ENCODE data around the gene RPL21.
"Not testable (repeated sequence)": the region's sequence is repeated elsewhere in the genome, so short reads cannot be mapped to it uniquely, and the experiment has no call there.

RPL21 gene

DNA sequence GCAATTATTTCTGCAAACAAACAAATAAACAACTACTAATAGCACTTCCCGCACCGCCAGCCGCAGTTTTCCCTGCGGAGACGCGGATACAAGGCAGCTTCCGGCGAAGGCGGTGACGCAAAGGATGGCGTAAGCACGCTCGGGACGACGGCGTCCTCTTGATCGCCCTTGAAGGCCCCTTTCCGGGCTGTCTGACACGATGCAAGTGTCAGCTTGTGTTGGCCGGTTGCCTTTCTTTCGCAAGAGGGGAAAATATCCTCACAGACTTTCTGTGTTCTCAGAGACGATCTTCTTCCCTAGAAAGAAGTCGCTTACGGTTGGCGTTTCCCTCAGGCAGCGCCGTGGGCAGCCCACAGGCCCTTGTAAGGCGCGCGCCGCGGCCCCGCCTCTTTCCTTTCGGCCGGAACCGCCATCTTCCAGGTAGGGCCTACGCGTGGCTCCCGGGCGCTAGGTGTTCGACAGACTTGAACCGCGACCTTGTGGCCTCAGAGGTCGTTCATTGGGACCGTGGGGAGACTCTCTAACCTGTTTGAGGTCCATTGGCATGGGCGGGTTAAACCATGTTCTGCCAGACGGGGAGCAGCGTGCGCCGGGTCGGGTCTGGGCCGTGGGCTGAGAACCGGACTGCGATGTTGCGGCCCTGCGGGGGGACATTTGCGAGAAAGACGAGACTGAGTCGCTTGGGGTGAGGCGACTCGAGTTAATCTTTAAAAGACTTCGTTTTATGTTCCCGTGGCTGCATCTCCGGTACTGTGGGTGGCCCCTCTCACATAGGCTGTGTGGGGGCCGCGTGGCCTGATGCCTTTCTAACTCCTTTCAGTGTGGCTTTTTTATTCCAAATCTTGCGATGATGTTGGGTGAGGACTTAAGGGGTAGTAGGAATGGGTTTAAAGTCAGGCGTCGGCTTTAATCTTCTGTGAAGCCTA is at the start of gene RPL21:
TSS of gene RPL21 (plus strand) at position 393 of the 926 bp plus-strand sequence. CDS start 2,219 bp downstream, outside the sequence.
- DNase-seq, result peak; percentile 50

GRCh38 chr13:27201661-27202060 is 49.7 kb upstream of the RPL21 start:
- no peak for DNase-seq

DNA sequence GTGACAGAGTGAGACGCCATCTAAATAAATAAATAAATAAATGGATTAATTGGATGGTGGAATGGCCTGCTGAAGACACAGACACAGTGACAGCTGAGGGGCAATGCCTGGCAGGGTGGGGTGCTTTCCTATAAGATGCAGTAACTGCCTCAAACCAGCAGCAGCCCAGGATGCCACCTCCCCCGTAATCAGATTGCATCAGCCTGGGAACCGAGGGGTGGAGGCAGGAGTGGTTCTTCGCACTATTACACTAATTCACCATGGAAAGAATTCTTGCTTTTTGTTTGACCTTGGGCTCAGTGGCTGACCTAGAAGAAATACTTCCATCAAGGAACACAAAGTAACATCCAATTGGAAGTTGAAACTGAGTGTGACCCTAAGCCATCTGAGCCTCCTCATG is 48.2 kb upstream of the RPL21 start:
- no peak for DNase-seq

- DNase-seq, result no peak
Observed at GRCh38 chr13:27203854-27204253, 47.5 kb upstream of the RPL21 start.

- DNase-seq, result no peak
Observed at GRCh38 chr13:27208514-27208913, 42.8 kb upstream of the RPL21 start.

DNA sequence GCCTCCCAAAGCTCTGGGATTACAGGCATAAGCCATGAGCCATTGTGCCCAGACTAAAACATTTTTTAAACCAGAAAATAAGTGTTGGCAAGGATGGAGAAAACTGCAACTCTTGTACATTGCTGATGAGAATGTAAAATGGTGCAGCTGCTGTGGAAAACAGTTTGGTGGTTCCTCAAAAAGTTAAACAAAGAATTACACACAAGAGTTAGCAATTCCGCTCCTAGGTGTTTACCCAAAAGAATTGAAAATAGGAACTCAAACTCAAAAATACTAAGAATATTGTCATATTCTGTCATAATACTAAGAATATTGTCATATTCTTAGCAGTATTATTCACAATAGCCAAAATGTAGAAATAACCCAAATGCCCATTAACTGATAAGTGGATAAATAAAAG is 40.1 kb upstream of the RPL21 start:
- no peak for DNase-seq

DNA sequence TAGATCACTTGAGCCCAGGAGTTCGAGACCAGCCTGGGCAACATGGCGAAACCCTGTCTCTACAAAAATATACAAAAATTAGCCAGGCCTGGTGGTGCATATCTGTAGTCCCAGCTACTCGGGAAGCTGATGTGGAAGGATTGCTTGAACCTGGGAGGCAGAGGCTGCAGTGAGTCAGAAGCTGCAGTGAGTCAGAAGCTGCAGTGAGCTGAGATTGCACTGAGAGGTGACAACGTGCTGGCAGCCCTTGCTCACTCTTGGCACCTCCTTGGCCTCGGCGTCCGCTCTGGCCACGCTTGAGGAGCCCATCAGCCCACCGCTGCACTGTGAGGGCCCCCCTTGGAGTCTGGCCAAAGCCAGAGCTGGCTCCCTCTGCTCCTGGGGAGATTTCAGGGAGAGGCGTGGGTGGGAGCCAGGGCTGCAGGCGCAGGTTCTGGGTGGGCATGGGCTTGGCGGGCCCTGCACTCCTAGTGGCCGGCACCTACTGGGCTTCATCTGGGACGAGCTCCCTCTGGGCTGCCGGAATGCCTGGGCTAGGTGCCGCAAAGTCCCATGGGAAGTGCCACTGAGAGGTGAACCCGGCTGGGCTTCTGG is 39.5 kb upstream of the RPL21 start:
- DNase-seq, result no peak

- not testable (repeated sequence) for DNase-seq
Observed at GRCh38 chr13:27213386-27213785, 38.0 kb upstream of the RPL21 start.

DNA sequence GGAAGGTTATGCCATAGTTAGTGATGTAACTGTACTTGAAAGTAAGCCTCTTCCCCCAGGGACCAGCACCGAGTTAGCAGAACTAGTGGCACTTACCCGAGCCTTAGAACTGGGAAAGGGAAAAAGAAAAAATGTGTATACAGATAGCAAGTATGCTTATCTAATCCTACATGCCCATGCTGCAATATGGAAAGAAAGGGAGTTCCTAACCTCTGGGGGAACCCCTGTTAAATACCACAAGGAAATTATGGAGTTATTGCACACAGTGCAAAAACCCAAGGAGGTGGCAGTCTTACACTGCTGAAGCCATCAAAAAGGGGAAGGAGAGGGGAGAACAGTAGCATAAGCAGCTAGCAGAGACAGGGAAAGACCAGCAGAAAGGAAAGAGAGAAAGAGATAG is 33.6 kb upstream of the RPL21 start:
- not testable (repeated sequence) for DNase-seq

DNA sequence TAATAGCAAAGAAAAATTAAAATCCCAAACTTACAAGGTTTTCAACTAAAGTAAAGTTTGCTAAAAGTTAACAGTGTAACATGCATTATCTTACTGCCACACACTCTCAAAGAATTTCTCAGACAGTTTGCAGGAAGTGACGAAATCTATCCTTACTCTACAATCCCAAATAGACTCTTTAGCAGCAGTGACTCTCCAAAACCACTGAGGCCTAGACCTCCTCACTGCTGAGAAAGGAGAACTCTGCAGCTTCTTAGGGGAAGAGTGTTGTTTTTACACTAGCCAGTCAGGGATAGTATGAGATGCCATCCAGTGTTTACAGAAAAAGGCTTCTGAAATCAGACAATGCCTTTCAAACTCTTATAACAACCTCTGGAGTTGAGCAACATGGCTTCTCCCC is 32.5 kb upstream of the RPL21 start:
- DNase-seq, result not testable (repeated sequence)

DNA sequence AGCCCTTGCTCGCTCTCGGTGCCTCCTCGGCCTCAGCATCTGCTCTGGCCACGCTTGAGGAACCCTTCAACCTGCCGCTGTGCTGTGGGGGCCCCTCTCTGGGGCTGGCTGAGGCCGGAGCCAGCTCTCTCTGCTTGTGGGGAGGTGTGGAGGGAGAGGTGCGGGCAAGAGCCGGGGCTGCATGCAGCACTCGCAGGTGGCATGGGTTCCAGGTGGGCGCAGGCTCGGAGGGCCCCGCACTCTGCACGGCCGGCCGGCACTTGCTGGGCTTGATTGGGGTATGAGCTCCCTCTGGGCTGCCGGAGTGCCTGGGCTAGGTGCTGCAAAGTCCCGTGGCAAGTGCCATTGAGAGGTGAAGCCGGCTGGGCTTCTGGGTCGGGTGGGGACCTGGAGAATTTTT is 31.7 kb upstream of the RPL21 start:
- no peak for DNase-seq

DNA sequence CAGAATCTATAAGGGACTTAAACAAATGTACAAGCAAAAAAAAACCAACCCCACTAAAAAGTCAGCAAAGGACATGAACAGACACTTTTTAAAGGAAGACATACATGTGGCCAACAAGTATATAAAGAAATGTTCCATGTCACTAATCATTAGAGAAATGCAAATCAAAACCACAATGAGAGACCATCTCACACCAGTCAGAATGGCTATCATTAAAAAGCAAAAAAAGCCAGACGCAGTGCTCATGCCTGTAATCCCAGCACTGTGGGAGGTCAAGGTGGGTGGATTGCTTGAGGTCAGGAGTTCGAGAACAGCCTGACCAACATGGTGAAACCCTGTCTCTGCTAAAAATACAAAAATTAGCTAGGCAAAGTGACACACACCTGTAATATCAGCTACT is 29.3 kb upstream of the RPL21 start:
- DNase-seq, result not testable (repeated sequence)

DNA sequence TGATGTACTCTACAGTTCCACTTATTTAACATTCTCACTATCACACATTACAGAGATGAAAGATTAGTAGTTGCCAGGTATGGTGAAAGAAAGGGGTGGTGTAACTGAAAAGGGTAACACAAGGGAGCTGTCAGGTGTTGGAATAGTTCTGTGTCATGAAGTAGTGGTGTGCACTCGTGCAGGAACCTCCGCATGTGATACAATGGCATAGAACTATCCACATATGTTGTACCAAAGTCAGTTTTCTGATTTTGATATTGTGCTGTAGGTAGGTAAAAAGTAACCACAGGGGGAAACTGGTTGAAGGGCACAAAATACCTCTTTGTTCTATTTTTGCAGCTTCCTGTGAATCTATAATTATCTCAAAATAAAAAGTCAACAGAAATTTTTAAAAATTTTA is 24.4 kb upstream of the RPL21 start:
- DNase-seq, result no peak

DNA sequence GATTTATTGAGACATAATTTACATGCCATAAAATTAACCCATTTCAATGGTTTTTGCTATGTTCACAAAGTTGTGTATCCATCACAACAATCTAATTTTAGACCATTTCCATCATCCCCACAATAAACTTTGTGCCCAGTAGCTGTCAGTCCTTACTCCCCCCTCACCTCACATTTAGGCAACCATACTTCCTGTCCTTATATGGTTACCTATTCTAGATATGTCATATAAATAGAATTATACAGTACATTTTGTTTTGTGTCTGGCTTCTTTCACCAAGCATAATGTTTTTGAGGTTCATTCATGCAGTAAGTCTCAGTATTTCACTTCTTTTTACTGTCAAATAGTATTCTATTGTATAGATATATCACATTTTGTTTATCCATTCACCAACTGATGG is 23.2 kb upstream of the RPL21 start:
- DNase-seq, result no peak

DNA sequence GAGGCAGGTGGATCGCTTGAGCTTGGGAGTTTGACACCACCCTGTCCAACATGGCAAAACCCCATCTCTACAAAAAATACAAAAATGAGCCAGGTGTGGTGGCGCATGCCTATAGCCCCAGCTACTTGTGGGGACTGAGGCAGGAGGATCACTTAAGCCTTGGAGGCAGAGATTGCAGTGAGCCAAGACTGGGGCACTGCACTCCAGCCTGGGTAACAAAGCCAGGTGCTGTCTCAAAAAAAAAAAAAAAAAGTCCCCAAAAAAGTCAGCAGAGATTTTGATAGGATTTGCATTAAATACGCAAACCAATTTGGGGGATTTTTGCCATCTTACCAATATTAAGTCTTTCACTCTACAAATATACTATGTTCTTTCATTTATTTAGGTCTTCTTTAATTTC is 21.7 kb upstream of the RPL21 start:
- DNase-seq, result no peak

GRCh38 chr13:27233964-27234363 is 17.4 kb upstream of the RPL21 start:
- no peak for DNase-seq

DNA sequence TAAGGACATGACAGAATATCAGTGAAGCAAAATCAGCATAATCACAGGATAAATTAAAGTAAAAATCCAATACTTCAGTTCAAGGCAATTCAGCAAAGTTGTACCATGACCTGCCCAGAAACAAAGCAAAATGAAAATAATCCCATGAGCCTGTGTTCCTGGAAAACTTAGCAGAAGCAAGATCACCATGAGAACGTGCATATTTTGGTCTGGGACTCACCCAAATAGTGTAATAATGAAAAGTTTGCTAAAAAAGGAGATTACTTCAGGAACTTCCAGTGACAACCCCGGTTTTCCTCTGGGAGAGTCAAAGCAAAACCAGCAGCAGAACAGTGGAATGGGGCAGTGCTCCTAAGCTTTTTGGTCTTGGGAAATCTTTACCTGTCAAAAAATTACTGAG is 14.9 kb upstream of the RPL21 start:
- no peak for DNase-seq

DNA sequence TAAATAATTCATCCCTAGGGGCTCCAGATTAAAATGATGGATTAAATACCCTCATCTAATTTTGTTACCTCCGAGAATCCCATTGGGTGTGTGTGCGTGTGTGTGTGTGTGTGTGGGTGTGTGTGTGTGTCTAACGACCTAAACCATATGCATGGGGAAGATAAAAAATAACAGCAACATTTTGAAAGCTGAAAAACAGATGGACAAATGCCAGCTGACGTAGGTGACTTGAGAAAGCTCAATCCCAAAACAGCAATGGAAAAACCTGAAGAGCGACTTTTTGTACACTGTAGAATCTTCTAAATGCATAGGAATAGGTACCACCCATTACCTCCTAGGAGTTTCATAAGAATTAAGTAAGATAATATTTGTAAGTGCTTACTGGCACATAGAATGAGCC is 8.7 kb upstream of the RPL21 start:
- DNase-seq, result no peak

DNA sequence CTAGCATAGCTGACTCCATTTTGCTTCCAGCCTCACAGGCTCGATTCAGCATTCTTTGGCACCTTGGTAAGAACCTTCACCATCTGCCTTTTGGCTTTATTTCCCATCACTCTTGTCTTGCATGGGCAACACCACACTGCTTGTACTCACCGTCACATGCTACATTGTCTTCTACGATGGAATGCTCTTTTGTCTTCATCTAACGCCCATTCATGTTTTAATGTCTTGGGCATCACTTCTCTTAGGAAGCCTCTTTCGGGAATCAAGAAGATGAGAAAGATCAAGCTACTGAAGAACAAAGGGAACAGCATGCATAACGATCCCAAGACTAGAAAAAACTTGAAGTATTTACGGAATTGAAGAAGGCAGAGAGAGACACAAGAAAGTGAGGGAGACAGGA is 5.7 kb upstream of the RPL21 start:
- no peak for DNase-seq

DNA sequence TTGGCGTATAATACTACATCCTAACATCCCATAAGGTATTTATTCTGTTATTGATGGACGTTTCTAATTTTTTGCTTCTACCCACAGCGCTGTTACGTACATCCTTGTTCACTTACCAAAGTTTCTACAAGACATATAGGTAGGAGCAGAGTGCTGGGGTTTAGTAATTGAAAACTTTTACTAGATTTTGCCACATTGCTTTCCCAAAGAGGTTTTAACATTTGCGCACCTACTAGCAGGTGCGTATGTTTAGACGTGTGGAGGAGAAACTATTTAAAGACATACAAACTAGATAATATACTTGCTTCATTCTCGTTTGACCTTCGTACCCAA is 559 bp upstream of the RPL21 start:
- no peak for DNase-seq

DNA sequence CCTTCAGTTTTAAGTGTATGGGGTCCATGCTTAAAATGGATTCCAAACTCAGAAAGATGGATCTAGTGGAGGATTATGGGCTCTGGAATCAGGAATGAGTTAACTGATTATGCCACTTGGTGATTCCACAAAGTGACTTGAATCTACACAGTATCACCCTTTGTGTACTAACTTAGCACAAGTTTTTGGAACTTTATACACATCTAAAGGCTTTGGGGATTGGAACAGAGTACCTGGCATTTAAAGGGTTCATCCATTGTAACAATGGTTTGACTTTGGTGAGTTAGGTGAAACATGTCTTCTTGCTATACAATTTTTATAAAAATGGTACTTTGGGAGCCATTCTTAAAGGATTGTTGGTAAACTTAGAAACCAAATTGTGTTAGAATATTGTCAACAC is 1.1 kb downstream of the RPL21 start:
- DNase-seq, result no peak

- DNase-seq, result no peak
Observed at GRCh38 chr13:27257233-27257568, 5.8 kb downstream of the RPL21 start.

DNA sequence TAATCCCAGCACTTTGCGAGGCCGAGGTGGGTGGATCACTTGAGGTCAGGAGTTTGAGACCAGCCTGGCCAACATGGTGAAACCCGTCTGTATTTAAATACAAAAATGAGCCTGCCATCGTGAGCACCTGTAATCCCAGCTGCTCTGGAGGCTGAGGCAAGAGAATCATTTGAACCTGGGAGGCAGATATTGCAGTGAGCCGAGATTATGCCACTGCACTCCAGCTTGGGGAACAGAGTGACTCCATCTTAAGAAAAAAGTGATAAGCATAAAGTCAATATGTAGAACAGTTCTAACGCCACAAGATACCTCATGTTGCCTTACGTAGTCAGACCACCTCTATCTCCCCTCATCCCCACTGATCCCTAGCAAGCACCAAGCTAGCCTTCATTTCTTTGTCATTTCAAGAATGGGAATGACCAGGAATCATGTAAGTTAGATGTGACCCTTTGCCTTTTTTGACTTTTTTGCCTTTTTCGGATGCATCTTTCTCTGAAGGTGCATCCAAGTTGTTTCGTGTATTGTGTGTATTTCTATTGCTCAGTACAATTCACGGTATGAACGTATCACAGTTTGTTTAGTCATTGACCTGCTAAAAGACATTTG is 6.4 kb downstream of the RPL21 start:
- no peak for DNase-seq

GRCh38 chr13:27258637-27259386 is 7.5 kb downstream of the RPL21 start:
- DNase-seq, result no peak

All from 8988T (cell line).